ENCODE measurements around the gene SSNA1.

The SSNA1 gene

GRCh38 chr9:137205126-137206069 is 16.9 kb downstream of the SSNA1 start, which contains the start of the genes NDOR1 and TMEM203 (continued):
- TF ChIP-seq ZBTB26 (tag by site-specific recombination; optimal IDR thresholded peaks at IDR 0.05) (peak; percentile 79), PBX3 (CRISPR knock-in tag; IDR thresholded peaks at IDR 0.05) (peak; percentile 97), YY2 (tag by site-specific recombination; IDR thresholded peaks at IDR 0.05) (peak; percentile 82), ZNF488 (tag by site-specific recombination; IDR thresholded peaks at IDR 0.05) (no peak), ZNF311 (tag by site-specific recombination; IDR thresholded peaks at IDR 0.05; ENCODE audit: borderline replicate concordance) (no peak), ZNF530 (tag by site-specific recombination; IDR thresholded peaks at IDR 0.05; ENCODE audit: low read depth) (no peak), ZNF501 (tag by site-specific recombination; IDR thresholded peaks at IDR 0.05) (peak; percentile 65; the same call in 1 of the 2 replicates), ZNF830 (tag by site-specific recombination; IDR thresholded peaks at IDR 0.05; ENCODE audit: low read depth) (no peak), ZFP69B (tag by site-specific recombination; IDR thresholded peaks at IDR 0.05) (no peak), PRDM6 (tag by site-specific recombination; IDR thresholded peaks at IDR 0.05) (no peak), ZNF707 (tag by site-specific recombination; IDR thresholded peaks at IDR 0.05) (no peak), ZNF510 (tag by site-specific recombination; IDR thresholded peaks at IDR 0.05; ENCODE audit: insufficient replicate concordance) (no peak), ZNF280D (tag by site-specific recombination; IDR thresholded peaks at IDR 0.05) (no peak), ZBTB21 (tag by site-specific recombination; IDR thresholded peaks at IDR 0.05) (peak; percentile 25; the same call in 1 of the 2 replicates), ZNF266 (tag by site-specific recombination; IDR thresholded peaks at IDR 0.05; ENCODE audit: low read depth) (no peak), EGR2 (tag by site-specific recombination; IDR thresholded peaks at IDR 0.05; ENCODE audit: low read depth) (no peak), ZNF660 (tag by site-specific recombination; IDR thresholded peaks at IDR 0.05) (peak; percentile 74), ZSCAN30 (tag by site-specific recombination; IDR thresholded peaks at IDR 0.05) (peak; percentile 64; the same call in 1 of the 2 replicates), ZNF335 (tag by site-specific recombination; conservative IDR thresholded peaks at IDR 0.05) (peak; percentile 86), ZNF239 (tag by site-specific recombination; IDR thresholded peaks at IDR 0.05) (no peak), ZNF518A (tag by site-specific recombination; conservative IDR thresholded peaks at IDR 0.05; ENCODE audit: low read depth) (0 out of 2 replicates have a peak, but pooled peaks have one; percentile 18), ZNF596 (tag by site-specific recombination; IDR thresholded peaks at IDR 0.05) (peak; percentile 42; the same call in 1 of the 2 replicates), ZNF670 (tag by site-specific recombination; IDR thresholded peaks at IDR 0.05; ENCODE audit: low read depth) (no peak), ZNF132 (tag by site-specific recombination; IDR thresholded peaks at IDR 0.05; ENCODE audit: borderline replicate concordance) (no peak)

All from HEK293 (cell line).